K562 (cell line): ENCODE measurements around the gene DYNC2H1. TPM values are rescaled to one million over a fixed set of nuclear protein-coding genes. Genes with fewer than 3 reads are reported as not detected.

ENCODE experiments used
- ATAC-seq: fragments of 200-7000 bp; cut with Tn5 transposase; 3 replicates; pipeline ENCODE4 v1.9.1; 2020; ENCODE audit warnings: moderate library complexity
- BruUV-seq: library from RNA; stranded (reverse); fragments of 400-500 nt; replicated peaks from 2 replicates; lab custom pipeline; 2021; lab: Mats Ljungman, UMichigan
- CTCF ChIA-PET: fragments of 300-600 bp; formaldehyde crosslinking; extraction: SDS; loops from one replicate; lab custom pipeline; 2021; ENCODE audit warnings: low intra/inter-chr PET ratio; lab: Yijun Ruan, JAX
- POLR2A ChIA-PET: fragments of 300-600, 350-650 bp; sonication (Branson Sonifier 250); formaldehyde crosslinking; extraction: SDS; loops from one replicate; lab custom pipeline; 2021; ENCODE audit warnings: antibody characterized with exemption, inconsistent platforms; lab: Yijun Ruan, JAX
- DNase-seq, 4 experiments: peaks; one replicate each; pipeline versions ENCODE4 v3.0.0 to v3.0.0-alpha.2; 2011 to 2018; ENCODE audit warnings: low spot score in 3 of 4, mixed read lengths in 3 of 4; ENCODE audit errors: extremely low read depth in 1 of 4
- FAIRE-seq: peaks from 2 replicates; lab custom pipeline; 2011; peaks lifted over from hg19 to GRCh38; lab: Jason Lieb, UNC
- H2AFZ ChIP-seq: 2 replicates; pipeline ENCODE4 v1.6.0; 2011; ENCODE audit warnings: low read depth, low read length, control low read depth, inconsistent platforms
- H3K27ac ChIP-seq: fragments of 200-600 bp; 3 replicates; pipeline ENCODE4 v1.8.0; 2011; ENCODE audit warnings: low read depth, mild to moderate bottlenecking, control low read depth, inconsistent platforms, low read length, moderate library complexity, mixed read lengths; ENCODE audit errors: extremely low read depth
- H3K27me3 ChIP-seq, 2 experiments: fragments of 300-600 bp in 1 of 2; 2 replicates in 1 of 2; 3 replicates in 1 of 2; pipeline versions ENCODE4 v1.6.0 to v1.8.0; 2011; ENCODE audit warnings: inconsistent platforms in 2 of 2, low read length in 2 of 2, mild to moderate bottlenecking in 1 of 2, mixed read lengths in 1 of 2, moderate library complexity in 1 of 2; ENCODE audit not compliant: control insufficient read depth in 2 of 2, insufficient read depth in 2 of 2
- H3K36me3 ChIP-seq: fragments of 300-600 bp; 3 replicates; pipeline ENCODE4 v1.8.0; 2011; ENCODE audit warnings: mild to moderate bottlenecking, low read length, inconsistent platforms; ENCODE audit not compliant: control insufficient read depth, insufficient read depth
- H3K4me1 ChIP-seq, 2 experiments: fragments of 200-600 bp in 1 of 2; replicated peaks in 1 of 2; 2 replicates in 1 of 2; 3 replicates in 1 of 2; pipeline versions ENCODE4 v1.5.1 to v1.8.0; 2011; ENCODE audit warnings: inconsistent platforms in 2 of 2, low read length in 2 of 2, mild to moderate bottlenecking in 1 of 2, mixed read lengths in 1 of 2, moderate library complexity in 1 of 2; ENCODE audit not compliant: control insufficient read depth in 2 of 2, insufficient read depth in 2 of 2
- H3K4me2 ChIP-seq: 2 replicates; pipeline ENCODE4 v1.6.1; 2011; ENCODE audit warnings: low read length, control low read depth, inconsistent platforms, mixed read lengths; ENCODE audit not compliant: insufficient read depth
- H3K4me3 ChIP-seq: fragments of 200-600 bp; sonication (generic), shearing (Covaris generic); 2 replicates; pipeline ENCODE4 v1.5.1; 2016; ENCODE audit warnings: control low read depth, inconsistent platforms
- H3K79me2 ChIP-seq: fragments of 200-600 bp; 3 replicates; pipeline ENCODE4 v1.8.0; 2011; ENCODE audit warnings: low read length, inconsistent platforms; ENCODE audit not compliant: control insufficient read depth, insufficient read depth
- H3K9ac ChIP-seq, 2 experiments: 2 replicates each; pipeline versions ENCODE4 v1.6.0 to v1.6.1; 2011; ENCODE audit warnings: low read depth in 2 of 2, low read length in 2 of 2, control low read depth in 1 of 2, inconsistent platforms in 1 of 2, mild to moderate bottlenecking in 1 of 2, mixed read lengths in 1 of 2; ENCODE audit not compliant: insufficient read depth in 1 of 2
- H3K9me1 ChIP-seq: one replicate; pipeline ENCODE4 v1.6.0; 2011; ENCODE audit warnings: inconsistent platforms, mild to moderate bottlenecking, low read length, moderate library complexity; ENCODE audit not compliant: control insufficient read depth, insufficient read depth
- H3K9me3 ChIP-seq: replicated peaks from 2 replicates; pipeline ENCODE4 v1.5.1; 2011; ENCODE audit warnings: low read depth, low read length, inconsistent platforms; ENCODE audit not compliant: control insufficient read depth, insufficient read depth
- H4K20me1 ChIP-seq: replicated peaks from 2 replicates; pipeline ENCODE4 v1.6.1; 2011; ENCODE audit warnings: low read length, inconsistent platforms, mixed read lengths; ENCODE audit not compliant: control insufficient read depth, insufficient read depth
- ASH1L ChIP-seq: fragments of 450-650 bp; IDR thresholded peaks from 2 replicates; pipeline ENCODE4 v1.6.1; 2018; ENCODE audit warnings: borderline replicate concordance, mild to moderate bottlenecking, low read depth; ENCODE audit not compliant: partially characterized antibody
- BCL6 ChIP-seq: fragments of 250-450 bp; sonication (Bioruptor Pico); IDR thresholded peaks from 2 replicates; pipeline ENCODE4 v1.4.0; 2020
- BMI1 ChIP-seq: fragments of 150-350 bp; IDR thresholded peaks from 2 replicates; pipeline ENCODE4 v1.6.1; 2014; ENCODE audit warnings: low read length
- CBX8 ChIP-seq: fragments of 200-600 bp; sonication (generic); IDR thresholded peaks from 2 replicates; pipeline ENCODE4 v1.6.1; 2012; ENCODE audit warnings: borderline replicate concordance, mixed run types, low read depth, mild to moderate bottlenecking, moderate library complexity, mixed read lengths, low read length, control low read depth, inconsistent platforms; ENCODE audit not compliant: poor library complexity, severe bottlenecking; ENCODE audit errors: extremely low read depth
- HDAC6 ChIP-seq: IDR thresholded peaks from 2 replicates; pipeline ENCODE4 v1.6.1; 2012; ENCODE audit warnings: low read depth, mild to moderate bottlenecking, control low read depth, inconsistent platforms, low read length, moderate library complexity
- MXI1 ChIP-seq: IDR thresholded peaks from 2 replicates; pipeline ENCODE4 v1.6.1; 2011; ENCODE audit warnings: low read depth, mild to moderate bottlenecking, improper control_type of control experiment, low read length
- PHF20 ChIP-seq: fragments of 450-650 bp; IDR thresholded peaks from 2 replicates; pipeline ENCODE4 v1.6.1; 2018; ENCODE audit not compliant: partially characterized antibody
- PHF21A ChIP-seq: fragments of 450-650 bp; IDR thresholded peaks from 2 replicates; pipeline ENCODE4 v1.6.1; 2017; ENCODE audit warnings: low read depth, borderline replicate concordance
- SREBF2 ChIP-seq: sonication (generic); formaldehyde crosslinking; IDR thresholded peaks from 2 replicates; pipeline ENCODE4 v1.4.0; 2020; ENCODE audit warnings: mild to moderate bottlenecking, missing genetic modification reagents
- ZFP36 ChIP-seq: fragments of 150-350 bp; IDR thresholded peaks from 2 replicates; pipeline ENCODE4 v1.6.1; 2018; ENCODE audit warnings: low read length, low read depth; ENCODE audit not compliant: partially characterized antibody
- WGBS: fragments of 100-300 bp; shearing (Covaris generic); methylation state at CpG from one replicate; pipeline ENCODE4 v1.1.6; 2016; ENCODE audit warnings: low coverage, mixed read lengths; ENCODE audit not compliant: insufficient coverage; ENCODE audit errors: missing lambda C conversion rate; 5-methylcytosine and 5-hydroxymethylcytosine counted together
- in situ Hi-C: fragments of 300-500 bp; cut with MboI; formaldehyde crosslinking; loops from 4 replicates; pipeline ENCODE4 v1.15.0; 2018; ENCODE audit warnings: inconsistent platforms, mixed read lengths
- intact Hi-C: fragments of 100-400 bp; cut with micrococcal nuclease; formaldehyde crosslinking; loops from 2 replicates; pipeline ENCODE4 v1.14.2; 2022
- polyA plus RNA-seq, 8 experiments: library from polyadenylated mRNA; depleted of rRNA in 4 of 8; stranded (reverse) in 5 of 8; unstranded in 3 of 8; fragments of >200 nt; fragmentation: Nextera tagmentation in 2 of 8; fragmentation: Illumina TruSeq in 1 of 8; extraction: Ambion mirVana in 2 of 8; extraction: Trizol in 1 of 8; gene quantifications; 2 replicates each; pipeline versions ENCODE4 v1.2.1 to v1.2.3, GENCODE V29; 2011 to 2014; ENCODE audit warnings: inconsistent platforms in 1 of 8, missing spikeins in 1 of 8
- total RNA-seq, 7 experiments: library from RNA; depleted of rRNA in 6 of 7; stranded (reverse); fragments of >200 nt in 6 of 7; fragmentation: Illumina TruSeq in 2 of 7; extraction: Trizol in 2 of 7; gene quantifications; 2 replicates each; pipeline versions ENCODE4 v1.2.1 to v1.2.3, GENCODE V29; 2011 to 2021; ENCODE audit warnings: low replicate concordance in 1 of 7
- TF ChIP-seq, protein P1 (sequence below): IDR thresholded peaks from 2 replicates; pipeline ENCODE4 v1.6.1; 2016; ENCODE audit warnings: missing genetic modification characterization, missing compliant biosample characterization
- TF ChIP-seq, protein P2 (sequence below): sonication (generic); formaldehyde crosslinking; IDR thresholded peaks from 2 replicates; pipeline ENCODE4 v1.8.0; 2023; ENCODE audit warnings: missing genetic modification reagents, mild to moderate bottlenecking, borderline replicate concordance

The DYNC2H1 gene
- total and polyA plus RNA-seq, 9 of the 15 experiments (the other 6 are each of a cell fraction or from before 2014, with no cell fraction given), result 0.08 to 0.64 (median 0.20) TPM

DNA sequence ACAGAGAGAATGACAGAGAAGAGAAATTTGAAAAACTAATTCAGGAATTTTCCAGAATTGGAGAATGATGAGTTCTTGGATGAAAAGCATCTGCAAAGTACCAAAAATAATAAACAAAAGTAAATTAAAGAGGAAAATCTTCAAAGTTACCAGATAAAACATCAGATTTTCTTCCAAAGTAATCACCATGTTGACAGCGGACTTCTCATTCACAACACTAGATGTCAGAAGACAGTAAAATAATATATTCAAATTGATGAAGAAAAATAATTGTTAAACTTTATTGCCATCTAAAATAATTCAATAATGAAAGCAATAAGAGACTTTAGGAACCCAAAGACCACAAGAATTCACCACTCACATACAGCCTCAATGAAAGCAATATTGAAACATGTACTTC lies 355.2 kb downstream of the DYNC2H1 start (continued):
- TF ChIP-seq SREBF2 (no peak), PHF20 (no peak), CBX8 (no peak), ASH1L (no peak), ZFP36 (no peak)

DNA sequence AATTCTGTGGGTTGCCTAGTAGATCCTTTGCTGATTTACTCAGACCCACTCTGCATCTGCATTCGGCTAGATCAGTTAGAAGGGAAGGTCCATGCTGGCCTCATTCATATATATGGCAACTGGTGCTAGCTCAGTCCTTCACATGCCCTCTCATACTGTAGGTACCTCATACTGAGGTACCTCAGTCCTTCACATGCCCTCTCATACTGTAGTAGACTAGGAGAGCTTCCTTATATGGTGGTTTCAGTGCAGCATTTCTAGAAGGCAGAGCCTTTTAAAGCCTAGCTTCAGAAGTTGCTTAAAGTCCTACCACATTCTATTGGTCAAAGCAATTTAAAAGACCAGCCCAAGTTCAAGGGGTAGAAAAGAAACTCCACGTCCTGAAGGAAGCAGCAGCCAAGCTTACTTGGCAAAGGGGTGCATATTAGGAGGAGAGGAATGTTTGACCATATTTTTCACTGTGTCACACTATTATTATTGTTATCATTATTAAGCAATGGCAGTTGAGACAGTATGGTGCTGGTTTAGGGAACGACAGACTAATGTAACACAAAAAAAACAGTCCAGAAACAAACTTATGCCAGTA lies 356.4 kb downstream of the DYNC2H1 start:
- ChIA-PET CTCF (no interaction called here), POLR2A (no interaction called here)
- Histone ChIP-seq H3K9me1 (no peaks in the 10 kb centered on the region), H3K4me3 (no peak overlapping the region), H3K27me3 (no peaks in the 10 kb centered on the region), H3K4me2 (no peak overlapping the region), H4K20me1 (no peaks in the 10 kb centered on the region), H3K9ac (no peak overlapping the region), H3K36me3 (no peaks in the 10 kb centered on the region), H3K9me3 (no peaks in the 10 kb centered on the region), H3K4me1 (no peaks in the 10 kb centered on the region), H3K27ac (no peak overlapping the region), H3K79me2 (no peaks in the 10 kb centered on the region), H2AFZ (no peak overlapping the region)
- BruUV-seq, result no TSS peak
- intact Hi-C loops, result no loop called here
- DNase-seq (no peak), ATAC-seq (no peak), FAIRE-seq (no peak)
- in situ Hi-C loops, result no loop called here
- 0% methylated on average over 3 of the region's 3 CpGs for WGBS
- TF ChIP-seq BCL6 (CRISPR knock-in tag), result no peak
- TF ChIP-seq, protein P1, sequence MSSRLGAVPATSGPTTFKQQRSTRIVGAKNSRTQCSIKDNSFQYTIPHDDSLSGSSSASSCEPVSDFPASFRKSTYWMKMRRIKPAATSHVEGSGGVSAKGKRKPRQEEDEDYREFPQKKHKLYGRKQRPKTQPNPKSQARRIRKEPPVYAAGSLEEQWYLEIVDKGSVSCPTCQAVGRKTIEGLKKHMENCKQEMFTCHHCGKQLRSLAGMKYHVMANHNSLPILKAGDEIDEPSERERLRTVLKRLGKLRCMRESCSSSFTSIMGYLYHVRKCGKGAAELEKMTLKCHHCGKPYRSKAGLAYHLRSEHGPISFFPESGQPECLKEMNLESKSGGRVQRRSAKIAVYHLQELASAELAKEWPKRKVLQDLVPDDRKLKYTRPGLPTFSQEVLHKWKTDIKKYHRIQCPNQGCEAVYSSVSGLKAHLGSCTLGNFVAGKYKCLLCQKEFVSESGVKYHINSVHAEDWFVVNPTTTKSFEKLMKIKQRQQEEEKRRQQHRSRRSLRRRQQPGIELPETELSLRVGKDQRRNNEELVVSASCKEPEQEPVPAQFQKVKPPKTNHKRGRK, result no peak
- TF ChIP-seq HDAC6, result no peak
- no peak for TF ChIP-seq PHF21A
- TF ChIP-seq, protein P2, sequence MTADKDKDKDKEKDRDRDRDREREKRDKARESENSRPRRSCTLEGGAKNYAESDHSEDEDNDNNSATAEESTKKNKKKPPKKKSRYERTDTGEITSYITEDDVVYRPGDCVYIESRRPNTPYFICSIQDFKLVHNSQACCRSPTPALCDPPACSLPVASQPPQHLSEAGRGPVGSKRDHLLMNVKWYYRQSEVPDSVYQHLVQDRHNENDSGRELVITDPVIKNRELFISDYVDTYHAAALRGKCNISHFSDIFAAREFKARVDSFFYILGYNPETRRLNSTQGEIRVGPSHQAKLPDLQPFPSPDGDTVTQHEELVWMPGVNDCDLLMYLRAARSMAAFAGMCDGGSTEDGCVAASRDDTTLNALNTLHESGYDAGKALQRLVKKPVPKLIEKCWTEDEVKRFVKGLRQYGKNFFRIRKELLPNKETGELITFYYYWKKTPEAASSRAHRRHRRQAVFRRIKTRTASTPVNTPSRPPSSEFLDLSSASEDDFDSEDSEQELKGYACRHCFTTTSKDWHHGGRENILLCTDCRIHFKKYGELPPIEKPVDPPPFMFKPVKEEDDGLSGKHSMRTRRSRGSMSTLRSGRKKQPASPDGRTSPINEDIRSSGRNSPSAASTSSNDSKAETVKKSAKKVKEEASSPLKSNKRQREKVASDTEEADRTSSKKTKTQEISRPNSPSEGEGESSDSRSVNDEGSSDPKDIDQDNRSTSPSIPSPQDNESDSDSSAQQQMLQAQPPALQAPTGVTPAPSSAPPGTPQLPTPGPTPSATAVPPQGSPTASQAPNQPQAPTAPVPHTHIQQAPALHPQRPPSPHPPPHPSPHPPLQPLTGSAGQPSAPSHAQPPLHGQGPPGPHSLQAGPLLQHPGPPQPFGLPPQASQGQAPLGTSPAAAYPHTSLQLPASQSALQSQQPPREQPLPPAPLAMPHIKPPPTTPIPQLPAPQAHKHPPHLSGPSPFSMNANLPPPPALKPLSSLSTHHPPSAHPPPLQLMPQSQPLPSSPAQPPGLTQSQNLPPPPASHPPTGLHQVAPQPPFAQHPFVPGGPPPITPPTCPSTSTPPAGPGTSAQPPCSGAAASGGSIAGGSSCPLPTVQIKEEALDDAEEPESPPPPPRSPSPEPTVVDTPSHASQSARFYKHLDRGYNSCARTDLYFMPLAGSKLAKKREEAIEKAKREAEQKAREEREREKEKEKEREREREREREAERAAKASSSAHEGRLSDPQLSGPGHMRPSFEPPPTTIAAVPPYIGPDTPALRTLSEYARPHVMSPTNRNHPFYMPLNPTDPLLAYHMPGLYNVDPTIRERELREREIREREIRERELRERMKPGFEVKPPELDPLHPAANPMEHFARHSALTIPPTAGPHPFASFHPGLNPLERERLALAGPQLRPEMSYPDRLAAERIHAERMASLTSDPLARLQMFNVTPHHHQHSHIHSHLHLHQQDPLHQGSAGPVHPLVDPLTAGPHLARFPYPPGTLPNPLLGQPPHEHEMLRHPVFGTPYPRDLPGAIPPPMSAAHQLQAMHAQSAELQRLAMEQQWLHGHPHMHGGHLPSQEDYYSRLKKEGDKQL (CRISPR knock-in tag), result no peak
- TF ChIP-seq BMI1, result no peak
- no peak for TF ChIP-seq MXI1
